ENCODE measurements around the gene HMGB2.
A peak's percentile ranks its signal among the peaks of the same experiment; 100 is the strongest.

HMGB2 gene

GRCh38 chr4:173334085-173334890, at the start of gene HMGB2:
TSS of gene HMGB2 (minus strand) at chr4:173334358. CDS start at chr4:173333649, 709 bp downstream.
- peak; percentile 100 for DNase-seq

- no peak for DNase-seq
Measured at GRCh38 chr4:173382349-173382748, 48.2 kb upstream of the HMGB2 start.

GRCh38 chr4:173381610-173382009, 47.5 kb upstream of the HMGB2 start:
- no peak for DNase-seq

GRCh38 chr4:173380987-173381386, 46.8 kb upstream of the HMGB2 start:
- DNase-seq, result no peak

GRCh38 chr4:173379929-173380328, 45.8 kb upstream of the HMGB2 start:
- DNase-seq, result no peak

- DNase-seq, result no peak
Measured at GRCh38 chr4:173374588-173374987, 40.4 kb upstream of the HMGB2 start.

- DNase-seq, result peak; percentile 85
Measured at GRCh38 chr4:173371292-173372192, 37.4 kb upstream of the HMGB2 start.

- peak; percentile 99 for DNase-seq
Measured at GRCh38 chr4:173370477-173371291, 36.5 kb upstream of the HMGB2 start, which contains the start of gene SAP30. TSS of gene SAP30 (plus strand) at chr4:173370954. CDS start at chr4:173371183, 229 bp downstream.

- DNase-seq, result peak; percentile 80
Measured at GRCh38 chr4:173370130-173370476, 35.9 kb upstream of the HMGB2 start.

- peak; percentile 66 for DNase-seq
Measured at GRCh38 chr4:173367946-173368345, 33.8 kb upstream of the HMGB2 start.

- DNase-seq, result no peak
Measured at GRCh38 chr4:173367285-173367684, 33.1 kb upstream of the HMGB2 start.

- DNase-seq, result no peak
Measured at GRCh38 chr4:173365359-173365996, 31.3 kb upstream of the HMGB2 start.

- DNase-seq, result no peak
Measured at GRCh38 chr4:173362666-173363065, 28.5 kb upstream of the HMGB2 start.

- DNase-seq, result peak; percentile 55
Measured at GRCh38 chr4:173360587-173361221, 26.5 kb upstream of the HMGB2 start.

GRCh38 chr4:173357939-173358338, 23.8 kb upstream of the HMGB2 start:
- no peak for DNase-seq

GRCh38 chr4:173347467-173347866, 13.3 kb upstream of the HMGB2 start:
- no peak for DNase-seq

GRCh38 chr4:173346074-173346473, 11.9 kb upstream of the HMGB2 start:
- DNase-seq, result no peak

- DNase-seq, result peak; percentile 53
Measured at GRCh38 chr4:173345648-173346047, 11.5 kb upstream of the HMGB2 start.

GRCh38 chr4:173343832-173344397, 9.8 kb upstream of the HMGB2 start:
- no peak for DNase-seq

GRCh38 chr4:173337463-173337862, 3.3 kb upstream of the HMGB2 start:
- DNase-seq, result no peak

Measured in hematopoietic multipotent progenitor cell treated with erythropoietin and hydrocortisone succinate and interleukin-3 and kit ligand, for 4 days (in vitro differentiated cells).